SK-N-SH (cell line): Measurements from ENCODE around the gene SLC8A1.

Source experiments
- CTCF ChIP-seq: fragments of 200-600 bp; sonication (generic); IDR thresholded peaks from 2 replicates; pipeline ENCODE4 v1.6.1; 2017; ENCODE audit warnings: antibody characterized with exemption, mild to moderate bottlenecking, moderate library complexity
- EP300 ChIP-seq, 2 experiments: IDR thresholded peaks; 2 replicates each; pipeline versions ENCODE4 v1.4.0 to v1.6.1; 2012; ENCODE audit warnings: borderline replicate concordance in 1 of 2, low read depth in 1 of 2, low read length in 1 of 2
- EZH2phosphoT487 ChIP-seq: fragments of 200-600 bp; sonication (generic); IDR thresholded peaks from 2 replicates; pipeline ENCODE4 v1.6.1; 2017; ENCODE audit warnings: low read depth, mixed run types, mild to moderate bottlenecking, antibody characterized with exemption, moderate library complexity, borderline replicate concordance
- RAD21 ChIP-seq: IDR thresholded peaks from 2 replicates; pipeline ENCODE4 v1.6.1; 2012; ENCODE audit warnings: mild to moderate bottlenecking, low read length
- REST ChIP-seq: IDR thresholded peaks from 2 replicates; pipeline ENCODE4 v1.6.1; 2012; ENCODE audit warnings: mild to moderate bottlenecking, low read depth, low read length, moderate library complexity
- SMC3 ChIP-seq: IDR thresholded peaks from 2 replicates; pipeline ENCODE4 v1.6.1; 2012; ENCODE audit warnings: low read depth, low read length, improper control_type of control experiment
- YY1 ChIP-seq: IDR thresholded peaks from 2 replicates; pipeline ENCODE4 v1.4.0; 2012; ENCODE audit warnings: low read depth, mild to moderate bottlenecking

GRCh38 chr2:40448476-40449079 lies 3.3 kb downstream of the SLC8A1 start:
- TF ChIP-seq SMC3 (peak; percentile 75), EP300 (IDR thresholded peaks at IDR 0.05; ENCODE audit: borderline replicate concordance in 1 of 2, low read depth in 1 of 2, low read length in 1 of 2) (no peak), CTCF (peak; percentile 80), YY1 (no peak), RAD21 (peak; percentile 76), REST (no peak), EZH2phosphoT487 (no peak)
